RWPE1 (cell line): ENCODE measurements around the gene FGF18.

ENCODE experiments used
- CTCF ChIA-PET: fragments of 350-600 bp; sonication (Branson Sonifier 250); formaldehyde crosslinking; extraction: SDS; loops from one replicate; lab custom pipeline; 2021; lab: Yijun Ruan, JAX
- POLR2A ChIA-PET: fragments of 400-600 bp; formaldehyde crosslinking; extraction: SDS; loops from one replicate; lab custom pipeline; 2020; ENCODE audit warnings: antibody characterized with exemption; ENCODE audit not compliant: low non-redundant PET; lab: Yijun Ruan, JAX
- DNase-seq: peaks from one replicate; pipeline ENCODE4 v3.0.0; 2012; ENCODE audit warnings: low spot score
- H3K27ac ChIP-seq: fragments of 450-650 bp; 2 replicates; pipeline ENCODE4 v1.5.1; 2017
- CTCF ChIP-seq: fragments of 450-650 bp; conservative IDR thresholded peaks from 2 replicates; pipeline ENCODE4 v1.5.1; 2017; ENCODE audit warnings: low read depth, mild to moderate bottlenecking

The FGF18 gene

GRCh38 chr5:171453056-171453725 lies 33.7 kb downstream of the FGF18 start:
- no peak for TF ChIP-seq CTCF
- ChIA-PET POLR2A (interaction anchor here (0.6 kb wide), 1 partner anchor 26 kb away, joined by 3 read pairs; no protein-coding TSS in a partner anchor), CTCF (interaction anchor here (0.9 to 1.2 kb wide), 3 partner anchors 8 to 34 kb away, joined by 4 to 6 read pairs (median 4); no protein-coding TSS in a partner anchor)
- no peak for DNase-seq
- H3K27ac ChIP-seq = no peak overlapping the region

- CTCF ChIA-PET = interaction anchor here (0.9 to 1.2 kb wide), 2 partner anchors 9 to 35 kb away, joined by 4 to 6 read pairs; no protein-coding TSS in a partner anchor
- H3K27ac ChIP-seq = no peak overlapping the region
- POLR2A ChIA-PET = no interaction called here
- no peak for DNase-seq
- no peak for TF ChIP-seq CTCF
These were observed 34.5 kb downstream of the FGF18 start for GRCh38 chr5:171453988-171454387.

- ChIA-PET POLR2A (no interaction called here), CTCF (interaction anchor here (1.2 kb wide), 1 partner anchor 36 kb away, joined by 6 read pairs; no protein-coding TSS in a partner anchor)
- TF ChIP-seq CTCF = no peak
- no peak for DNase-seq
- no peak overlapping the region for H3K27ac ChIP-seq
These were observed 35.1 kb downstream of the FGF18 start for GRCh38 chr5:171454549-171454948.

- ChIA-PET CTCF (no interaction called here), POLR2A (no interaction called here)
- H3K27ac ChIP-seq = no peak overlapping the region
- no peak for DNase-seq
- no peak for TF ChIP-seq CTCF
These were observed 36.1 kb downstream of the FGF18 start for GRCh38 chr5:171455522-171455921.

GRCh38 chr5:171457208-171457981 lies 37.9 kb downstream of the FGF18 start:
- ChIA-PET POLR2A (no interaction called here), CTCF (interaction anchor here (0.5 kb wide), 1 partner anchor 174 kb away, joined by 3 read pairs; no protein-coding TSS in a partner anchor)
- no peak overlapping the region for H3K27ac ChIP-seq
- TF ChIP-seq CTCF = no peak
- DNase-seq = no peak

- CTCF ChIA-PET = interaction anchor here (0.9 kb wide), 1 partner anchor 42 kb away, joined by 4 read pairs; no protein-coding TSS in a partner anchor
- POLR2A ChIA-PET = no interaction called here
- TF ChIP-seq CTCF = no peak
- H3K27ac ChIP-seq = no peak overlapping the region
- no peak for DNase-seq
These were observed 40.4 kb downstream of the FGF18 start for GRCh38 chr5:171459839-171460238.
